Stomach (tissue), 4 donors: ENCODE measurements around the gene RNLS.
A peak's percentile ranks its signal among the peaks of the same experiment; 100 is the strongest.

Experiments used
- EP300 ChIP-seq: sonication (generic); formaldehyde crosslinking; IDR thresholded peaks from one replicate; pipeline ENCODE4 v1.6.1; 2017; ENCODE audit warnings: antibody characterized with exemption
- POLR2A ChIP-seq, 4 donors: fragments of 450-650 bp; IDR thresholded peaks; one replicate each; pipeline ENCODE4 v1.6.1; 2016; ENCODE audit warnings: antibody characterized with exemption in 4 of 4, control low read depth in 2 of 4, mild to moderate bottlenecking in 1 of 4, moderate library complexity in 1 of 4
- POLR2AphosphoS5 ChIP-seq, 3 donors: sonication (generic); formaldehyde crosslinking; IDR thresholded peaks; one replicate each; pipeline ENCODE4 v1.6.1; 2016; ENCODE audit warnings: antibody characterized with exemption in 3 of 3
- TF ChIP-seq, protein P1 (sequence below), 7 experiments: fragments of 450-650 bp in 4 of 7; fragments of 200-600 bp in 3 of 7; sonication (generic) in 3 of 7; IDR thresholded peaks; one replicate each; pipeline ENCODE4 v1.5.1; 2016 to 2019; ENCODE audit warnings: antibody characterized with exemption in 7 of 7, control low read depth in 2 of 7, mild to moderate bottlenecking in 1 of 7

DNA sequence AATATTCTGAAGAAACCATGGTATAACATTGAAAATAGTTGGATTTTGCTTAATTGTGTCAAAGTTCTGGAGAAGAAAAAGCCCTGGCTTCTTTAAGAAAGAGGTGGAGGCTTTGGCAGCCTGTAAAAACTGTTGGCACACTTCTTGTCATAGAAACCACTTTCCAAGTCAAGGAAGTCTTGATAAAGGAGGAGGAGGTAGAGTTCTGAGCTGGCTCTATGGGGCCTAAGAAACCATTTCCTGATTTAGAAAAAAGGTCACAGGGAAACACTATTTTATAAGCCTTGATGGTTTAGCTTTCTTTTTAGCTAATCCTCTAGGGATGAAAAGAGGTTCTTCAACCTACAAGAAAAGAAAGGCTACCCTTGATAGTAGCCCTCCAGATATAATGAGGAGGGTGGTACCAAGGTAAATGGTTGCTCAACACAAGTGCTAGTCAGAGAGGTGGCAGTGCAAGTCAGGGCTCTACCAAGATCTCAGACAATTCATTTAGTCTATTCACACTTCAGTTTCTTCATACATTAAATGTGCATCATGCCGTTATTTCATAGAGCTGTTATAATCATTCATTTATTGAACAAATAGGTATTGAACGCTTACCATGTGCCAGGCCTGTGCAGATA, 346.9 kb downstream of the RNLS start:
- TF ChIP-seq, protein P1, sequence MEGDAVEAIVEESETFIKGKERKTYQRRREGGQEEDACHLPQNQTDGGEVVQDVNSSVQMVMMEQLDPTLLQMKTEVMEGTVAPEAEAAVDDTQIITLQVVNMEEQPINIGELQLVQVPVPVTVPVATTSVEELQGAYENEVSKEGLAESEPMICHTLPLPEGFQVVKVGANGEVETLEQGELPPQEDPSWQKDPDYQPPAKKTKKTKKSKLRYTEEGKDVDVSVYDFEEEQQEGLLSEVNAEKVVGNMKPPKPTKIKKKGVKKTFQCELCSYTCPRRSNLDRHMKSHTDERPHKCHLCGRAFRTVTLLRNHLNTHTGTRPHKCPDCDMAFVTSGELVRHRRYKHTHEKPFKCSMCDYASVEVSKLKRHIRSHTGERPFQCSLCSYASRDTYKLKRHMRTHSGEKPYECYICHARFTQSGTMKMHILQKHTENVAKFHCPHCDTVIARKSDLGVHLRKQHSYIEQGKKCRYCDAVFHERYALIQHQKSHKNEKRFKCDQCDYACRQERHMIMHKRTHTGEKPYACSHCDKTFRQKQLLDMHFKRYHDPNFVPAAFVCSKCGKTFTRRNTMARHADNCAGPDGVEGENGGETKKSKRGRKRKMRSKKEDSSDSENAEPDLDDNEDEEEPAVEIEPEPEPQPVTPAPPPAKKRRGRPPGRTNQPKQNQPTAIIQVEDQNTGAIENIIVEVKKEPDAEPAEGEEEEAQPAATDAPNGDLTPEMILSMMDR (IDR thresholded peaks at IDR 0.05): no peak
- peak in 1 of 3 donors; percentile 64 for TF ChIP-seq POLR2AphosphoS5 (IDR thresholded peaks at IDR 0.05)
- no peak for TF ChIP-seq POLR2A (IDR thresholded peaks at IDR 0.05)
- no peak for TF ChIP-seq EP300
